Mesodermal cell (in vitro differentiated cells): ENCODE measurements around the gene FIBIN.
A peak's percentile ranks its signal among the peaks of the same experiment; 100 is the strongest.
"Not testable (repeated sequence)": the region's sequence is repeated elsewhere in the genome, so short reads cannot be mapped to it uniquely, and the experiment has no call there.

Experiments used
- H3K27ac ChIP-seq: 2 replicates; pipeline ENCODE4 v1.7.0; 2013; ENCODE audit warnings: mild to moderate bottlenecking, low read depth, low read length, moderate library complexity; ENCODE audit not compliant: severe bottlenecking
- H3K36me3 ChIP-seq: 2 replicates; pipeline ENCODE4 v1.7.1; 2013; ENCODE audit warnings: mild to moderate bottlenecking, low read length, moderate library complexity; ENCODE audit not compliant: control insufficient read depth, insufficient read depth
- H3K4me1 ChIP-seq: one replicate; pipeline ENCODE4 v1.7.1; 2013; ENCODE audit warnings: mild to moderate bottlenecking, low read length; ENCODE audit not compliant: insufficient read depth, control insufficient read depth, poor library complexity, severe bottlenecking
- H3K4me3 ChIP-seq: 2 replicates; pipeline ENCODE4 v1.7.0; 2013; ENCODE audit warnings: low read length, control low read depth, mild to moderate bottlenecking; ENCODE audit not compliant: insufficient read depth, poor library complexity, severe bottlenecking; ENCODE audit errors: extremely low read depth
- H3K9me3 ChIP-seq: 2 replicates; pipeline ENCODE4 v1.7.1; 2013; ENCODE audit warnings: mild to moderate bottlenecking, low read length, moderate library complexity; ENCODE audit not compliant: control insufficient read depth
- WGBS, 2 experiments: methylation state at CpG; one replicate each; pipeline ENCODE4 v1.1.5; 2013; ENCODE audit warnings: missing lambda C conversion rate in 2 of 2; ENCODE audit not compliant: insufficient coverage in 2 of 2; 5-methylcytosine and 5-hydroxymethylcytosine counted together

The FIBIN gene

DNA sequence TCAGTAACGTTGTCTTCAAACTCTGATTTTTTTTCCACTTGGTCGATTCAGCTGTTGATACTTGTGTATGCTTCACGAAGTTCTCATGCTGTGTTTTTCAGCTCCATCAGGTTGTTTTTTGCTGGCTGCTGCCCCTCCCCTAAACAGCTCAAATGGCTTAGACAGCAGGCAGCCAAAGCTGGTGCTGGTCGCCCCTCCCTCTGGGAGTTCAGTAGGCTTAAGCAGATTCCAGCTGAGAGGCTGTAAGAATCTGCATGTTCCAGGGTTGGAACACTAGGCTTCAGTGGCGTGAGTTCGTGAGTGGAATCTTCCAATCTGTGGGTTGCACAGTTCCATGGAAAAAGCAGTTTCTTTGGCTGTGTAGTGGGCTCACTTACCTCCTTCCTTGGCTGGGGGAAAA is 10.3 kb upstream of the FIBIN start:
- H3K4me1 ChIP-seq, result no peaks in the 10 kb centered on the region
- H3K27ac ChIP-seq, result no peak overlapping the region
- peaks cover 6% of the 10 kb centered on the region for H3K9me3 ChIP-seq
- no peak overlapping the region for H3K4me3 ChIP-seq
- H3K36me3 ChIP-seq, result no peaks in the 10 kb centered on the region
- WGBS, 2 experiments, result 63 to 75% methylated on average over 4 to 6 of the region's 6 CpGs

DNA sequence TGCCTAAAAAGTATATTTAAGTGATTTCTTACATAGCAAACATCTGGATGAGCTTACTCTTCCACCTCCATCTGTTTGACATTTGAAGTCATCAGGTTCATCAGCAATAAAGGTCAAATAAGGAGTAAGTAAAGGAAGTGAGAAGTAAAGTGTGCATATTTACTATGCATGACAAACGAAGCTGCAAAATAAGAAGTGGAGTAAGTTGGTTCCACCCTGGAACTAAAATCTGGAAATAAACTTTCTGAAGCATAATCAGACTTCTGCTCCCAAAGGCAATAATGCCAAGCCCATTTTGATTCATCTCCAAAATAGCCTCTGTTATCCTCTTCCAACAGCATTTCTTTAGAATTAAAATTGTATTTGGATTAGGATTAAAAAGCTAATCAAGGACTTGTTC is 8.4 kb upstream of the FIBIN start:
- Histone ChIP-seq H3K27ac (no peak overlapping the region), H3K4me3 (no peak overlapping the region), H3K36me3 (no peaks in the 10 kb centered on the region), H3K9me3 (no peaks in the 10 kb centered on the region), H3K4me1 (no peaks in the 10 kb centered on the region)
- WGBS, 2 experiments, result 83% methylated on average over 1 of the region's 1 CpG; no CpG with 5 or more reads in 1 of the 2 experiments

DNA sequence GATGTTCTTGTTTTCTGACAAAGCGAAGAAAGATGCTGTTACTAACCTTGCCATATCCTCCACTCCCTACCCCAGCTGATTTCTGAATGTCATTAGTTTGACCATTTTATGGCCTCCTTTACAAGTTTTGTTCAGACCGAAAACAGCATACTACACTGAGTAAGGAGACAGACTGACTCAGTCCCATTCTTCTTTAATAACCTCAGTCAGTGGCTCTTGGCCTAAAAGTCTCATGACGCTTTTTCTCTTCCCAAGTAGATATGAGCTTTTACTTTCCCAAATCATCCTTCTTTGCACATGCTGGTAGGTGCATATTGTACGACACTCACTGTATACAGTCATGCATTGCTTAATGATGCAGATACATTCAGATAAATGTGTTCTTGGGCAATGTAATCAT is 8.0 kb upstream of the FIBIN start:
- Histone ChIP-seq H3K4me1 (no peaks in the 10 kb centered on the region), H3K9me3 (no peaks in the 10 kb centered on the region), H3K27ac (no peak overlapping the region), H3K36me3 (no peaks in the 10 kb centered on the region), H3K4me3 (no peak overlapping the region)
- 86 to 95% methylated on average over 2 to 3 of the region's 4 CpGs for WGBS, 2 experiments

DNA sequence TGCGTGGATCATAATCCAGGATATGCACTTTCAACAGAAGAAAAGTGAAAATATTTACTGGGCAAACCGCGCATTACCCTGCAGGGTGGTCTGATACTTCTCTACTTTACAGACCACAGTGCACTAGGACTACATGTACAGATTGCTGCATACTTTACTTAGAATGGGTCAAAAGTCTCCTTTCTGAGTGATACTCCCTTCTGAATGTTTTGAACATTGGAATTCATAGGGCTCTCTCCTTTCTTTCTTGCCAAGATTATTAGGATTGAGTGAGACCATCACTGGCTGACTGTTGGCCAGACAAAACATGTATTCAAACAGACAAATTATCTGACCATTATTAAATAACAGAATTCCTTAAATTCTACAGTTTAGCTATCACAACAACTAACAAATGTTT is 6.6 kb upstream of the FIBIN start:
- 81 to 94% methylated on average over 3 of the region's 3 CpGs for WGBS, 2 experiments
- no peaks in the 10 kb centered on the region for H3K9me3 ChIP-seq

DNA sequence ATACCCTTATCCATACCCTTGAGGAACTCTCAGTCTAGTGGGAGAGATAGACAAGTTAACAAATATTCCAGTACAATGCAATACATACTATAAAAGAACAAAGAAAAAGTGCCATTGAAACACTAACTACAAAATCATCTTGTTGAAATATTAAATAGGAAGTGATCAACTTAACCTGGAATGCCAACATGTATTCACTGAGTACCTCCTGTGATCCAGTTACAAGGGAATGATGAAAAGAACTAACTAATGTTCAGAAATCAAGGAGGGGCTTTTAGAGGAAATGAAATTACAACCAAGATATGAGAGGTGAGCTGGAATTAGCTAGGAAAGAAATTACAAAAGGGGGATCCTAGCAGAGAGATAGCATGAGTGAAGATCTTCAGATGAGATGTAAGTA is 6.2 kb upstream of the FIBIN start:
- no peaks in the 10 kb centered on the region for H3K4me1 ChIP-seq

More for the DNA sequence above, 6.6 kb upstream of the FIBIN start:
- H3K4me1 ChIP-seq, result no peaks in the 10 kb centered on the region
- H3K27ac ChIP-seq, result no peak overlapping the region
- no peak overlapping the region for H3K4me3 ChIP-seq
- H3K36me3 ChIP-seq, result no peaks in the 10 kb centered on the region

DNA sequence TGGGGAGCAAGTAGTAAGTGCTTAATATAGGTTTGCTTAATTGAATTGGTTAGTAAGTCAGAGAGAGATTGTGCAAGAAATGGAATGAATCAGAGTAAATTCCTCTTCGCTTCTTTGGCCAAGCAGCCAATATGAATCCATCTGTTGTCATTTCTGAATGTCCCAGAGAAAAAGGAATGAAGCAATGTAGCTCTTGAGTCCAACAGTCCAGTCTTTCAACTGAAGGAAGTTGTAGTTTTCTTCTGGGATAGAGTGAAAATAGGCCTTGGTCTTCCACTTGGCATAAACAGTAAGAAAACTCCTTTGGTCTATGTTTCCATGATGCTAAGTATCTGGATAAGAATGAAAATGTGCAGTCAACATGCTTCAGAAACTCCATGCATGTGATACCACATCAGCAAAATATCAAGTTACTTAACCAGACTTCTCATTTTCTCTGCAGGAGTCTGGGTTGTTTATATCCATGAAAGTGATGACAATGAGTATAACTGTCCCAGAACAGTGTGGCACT is 1.8 kb upstream of the FIBIN start:
- no peaks in the 10 kb centered on the region for H3K36me3 ChIP-seq
- 89 to 100% methylated on average over 1 of the region's 1 CpG for WGBS, 2 experiments
- H3K4me1 ChIP-seq, result peaks cover 3% of the 10 kb centered on the region
- no peak overlapping the region for H3K27ac ChIP-seq
- H3K9me3 ChIP-seq, result no peaks in the 10 kb centered on the region
- no peak overlapping the region for H3K4me3 ChIP-seq

More for the DNA sequence above, 6.2 kb upstream of the FIBIN start:
- H3K4me3 ChIP-seq, result no peak overlapping the region
- no peaks in the 10 kb centered on the region for H3K36me3 ChIP-seq
- no peaks in the 10 kb centered on the region for H3K9me3 ChIP-seq
- no peak overlapping the region for H3K27ac ChIP-seq

DNA sequence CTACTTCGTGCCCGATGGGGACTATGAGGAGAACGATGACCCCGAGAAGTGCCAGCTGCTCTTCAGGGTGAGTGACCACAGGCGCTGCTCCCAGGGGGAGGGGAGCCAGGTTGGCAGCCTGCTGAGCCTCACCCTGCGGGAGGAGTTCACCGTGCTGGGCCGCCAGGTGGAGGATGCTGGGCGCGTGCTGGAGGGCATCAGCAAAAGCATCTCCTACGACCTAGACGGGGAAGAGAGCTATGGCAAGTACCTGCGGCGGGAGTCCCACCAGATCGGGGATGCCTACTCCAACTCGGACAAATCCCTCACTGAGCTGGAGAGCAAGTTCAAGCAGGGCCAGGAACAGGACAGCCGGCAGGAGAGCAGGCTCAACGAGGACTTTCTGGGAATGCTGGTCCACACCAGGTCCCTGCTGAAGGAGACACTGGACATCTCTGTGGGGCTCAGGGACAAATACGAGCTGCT is 751 bp downstream of the FIBIN start:
- 94 to 95% methylated on average over 19 of the region's 19 CpGs for WGBS, 2 experiments
- H3K36me3 ChIP-seq, result no peaks in the 10 kb centered on the region
- no peak overlapping the region for H3K27ac ChIP-seq
- H3K4me3 ChIP-seq, result peak overlapping the region; percentile 25
- H3K4me1 ChIP-seq, result peaks cover 3% of the 10 kb centered on the region
- H3K9me3 ChIP-seq, result no peaks in the 10 kb centered on the region

DNA sequence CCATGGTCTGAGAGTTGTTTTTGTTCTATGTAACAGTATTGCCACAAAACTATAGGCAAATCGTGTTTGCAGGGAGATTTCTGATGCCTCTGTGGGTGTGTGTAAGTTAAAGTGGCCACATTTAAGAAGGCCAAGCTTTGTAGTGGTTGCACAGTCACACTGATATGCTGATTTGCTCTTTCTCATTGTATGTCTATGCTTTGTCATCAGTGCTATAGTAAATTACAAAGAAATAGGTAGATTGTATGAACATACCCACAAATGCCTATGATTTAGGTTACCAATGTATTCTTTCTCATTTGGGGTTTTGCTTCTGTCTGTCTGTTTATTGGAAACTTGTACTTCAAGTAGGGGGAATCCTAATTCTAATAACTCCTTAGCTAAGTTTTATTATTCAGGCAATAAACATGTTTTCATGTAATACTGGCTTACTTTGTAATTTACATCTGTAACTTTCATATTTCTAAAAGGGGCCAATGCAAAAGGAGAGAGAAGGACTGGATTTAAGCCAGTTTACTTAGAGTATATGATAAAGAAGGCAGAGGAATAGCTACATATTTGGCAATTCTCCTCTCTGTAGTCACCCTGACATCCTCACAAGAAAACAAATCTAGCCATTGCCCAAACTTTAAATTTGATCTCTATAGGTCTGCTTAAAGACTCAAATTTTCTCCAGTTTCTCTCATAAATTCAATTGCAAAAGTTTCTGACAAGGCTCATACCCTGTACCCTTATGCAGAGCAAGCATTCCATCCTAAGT is 2.0 kb downstream of the FIBIN start:
- Histone ChIP-seq H3K4me1 (peaks cover 3% of the 10 kb centered on the region), H3K9me3 (no peaks in the 10 kb centered on the region), H3K36me3 (no peaks in the 10 kb centered on the region), H3K27ac (no peak overlapping the region), H3K4me3 (no peak overlapping the region)
- WGBS, 2 experiments, result 20 to 60% methylated on average over 1 of the region's 1 CpG

DNA sequence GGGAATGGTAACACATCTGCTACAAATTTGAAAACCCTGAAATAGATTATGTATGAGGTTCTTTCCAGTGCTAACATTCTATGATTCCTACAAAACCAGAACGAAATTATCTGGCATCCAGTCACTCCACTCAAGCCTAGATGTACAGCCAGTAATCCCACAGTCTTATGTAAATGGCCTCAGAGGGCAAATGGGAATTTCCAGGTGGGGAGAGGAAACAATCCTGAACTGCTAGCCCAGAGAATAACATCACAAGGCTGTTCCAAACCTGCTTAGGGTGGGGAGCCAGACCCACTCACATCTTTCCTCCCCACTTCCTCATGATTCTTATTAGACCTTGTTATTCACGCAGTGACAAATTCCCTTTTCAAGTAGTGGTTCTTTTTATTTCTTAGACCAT is 3.5 kb downstream of the FIBIN start:
- Histone ChIP-seq H3K4me3 (no peak overlapping the region), H3K27ac (no peak overlapping the region), H3K9me3 (no peaks in the 10 kb centered on the region), H3K36me3 (no peaks in the 10 kb centered on the region), H3K4me1 (peaks cover 3% of the 10 kb centered on the region)
- WGBS, 2 experiments, result no CpG with 5 or more reads among the region's 2 CpGs

DNA sequence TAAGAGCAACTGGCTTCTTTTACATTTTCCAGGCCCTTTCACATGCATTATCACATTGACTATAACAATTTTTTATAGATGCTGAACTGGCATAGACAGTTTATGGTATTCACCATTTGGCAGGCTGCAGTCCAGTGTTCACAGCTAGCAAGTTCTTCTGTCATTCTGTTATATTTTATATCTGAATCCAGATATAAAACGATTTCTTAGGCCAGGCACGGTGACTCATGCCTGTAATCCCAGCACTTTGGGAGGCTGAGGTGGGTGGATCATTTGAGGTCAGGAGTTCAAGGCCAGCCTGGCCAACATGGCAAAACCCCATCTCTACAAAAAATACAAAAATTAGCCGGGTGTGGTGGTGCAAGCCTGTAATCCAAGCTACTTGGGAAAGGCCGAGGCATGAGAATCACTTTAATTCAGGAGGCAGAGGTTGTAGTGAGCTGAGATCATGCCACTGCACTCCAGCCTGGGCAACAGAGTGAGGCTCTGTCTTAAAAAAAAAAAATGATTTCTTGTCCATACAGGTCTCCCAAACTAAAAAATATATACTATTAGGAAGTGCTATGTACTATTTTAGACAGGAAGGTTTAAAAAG is 7.3 kb downstream of the FIBIN start:
- not testable (repeated sequence) for H3K4me1 ChIP-seq, H3K4me3 ChIP-seq, H3K36me3 ChIP-seq, H3K9me3 ChIP-seq, H3K27ac ChIP-seq
- WGBS, 2 experiments, result 86% methylated on average over 1 of the region's 4 CpGs; no CpG with 5 or more reads in 1 of the 2 experiments

DNA sequence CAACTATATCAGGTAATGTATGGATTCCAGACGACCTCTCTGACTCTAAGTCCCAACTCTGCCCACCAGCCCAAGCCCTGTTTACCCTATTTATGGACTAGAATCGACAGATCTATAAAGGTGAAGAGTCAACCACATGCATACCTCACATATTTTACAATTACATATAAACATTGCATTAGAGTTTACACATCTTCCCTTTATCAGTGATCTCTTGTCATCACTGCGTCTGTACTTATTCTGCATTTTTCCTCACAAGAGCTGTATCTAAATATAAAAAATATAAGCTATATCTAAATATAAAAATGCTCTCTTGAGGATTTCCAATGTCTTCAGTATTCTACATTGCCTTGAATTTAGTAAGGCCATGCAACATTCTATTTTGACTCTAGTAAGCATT is 8.5 kb downstream of the FIBIN start:
- Histone ChIP-seq H3K9me3 (no peaks in the 10 kb centered on the region), H3K27ac (no peak overlapping the region), H3K4me1 (peaks cover 4% of the 10 kb centered on the region), H3K4me3 (no peak overlapping the region), H3K36me3 (no peaks in the 10 kb centered on the region)
- 60 to 100% methylated on average over 1 of the region's 3 CpGs for WGBS, 2 experiments
